HEK293 (cell line): ENCODE results near the gene CELSR1.
A peak's percentile ranks its signal among the peaks of the same experiment; 100 is the strongest.

Source experiments
- BCL11B ChIP-seq: fragments of 450-650 bp; formaldehyde crosslinking; IDR thresholded peaks from 2 replicates; pipeline ENCODE4 v1.5.1; 2016; ENCODE audit warnings: low read depth, missing biosample characterization, missing genetic modification characterization
- BCL6B ChIP-seq: fragments of 450-650 bp; formaldehyde crosslinking; IDR thresholded peaks from 2 replicates; pipeline ENCODE4 v1.5.1; 2017; ENCODE audit warnings: missing biosample characterization, missing genetic modification characterization
- HOXC10 ChIP-seq: sonication (generic); formaldehyde crosslinking; IDR thresholded peaks from 2 replicates; pipeline ENCODE4 v1.8.1; 2023; ENCODE audit warnings: mild to moderate bottlenecking, missing genetic modification reagents
- INSM2 ChIP-seq: fragments of 450-650 bp; formaldehyde crosslinking; IDR thresholded peaks from 2 replicates; pipeline ENCODE4 v1.5.1; 2016; ENCODE audit warnings: missing biosample characterization, missing genetic modification characterization
- KLF1 ChIP-seq: fragments of 450-650 bp; formaldehyde crosslinking; IDR thresholded peaks from 2 replicates; pipeline ENCODE4 v1.5.1; 2016; ENCODE audit warnings: missing biosample characterization, missing genetic modification characterization
- KLF17 ChIP-seq: fragments of 450-650 bp; formaldehyde crosslinking; IDR thresholded peaks from 2 replicates; pipeline ENCODE4 v1.5.1; 2016; ENCODE audit warnings: missing biosample characterization, missing genetic modification characterization
- KLF8 ChIP-seq: fragments of 450-650 bp; formaldehyde crosslinking; IDR thresholded peaks from 2 replicates; pipeline ENCODE4 v1.5.1; 2016; ENCODE audit warnings: missing biosample characterization, missing genetic modification characterization
- MEIS1 ChIP-seq: sonication (generic); formaldehyde crosslinking; IDR thresholded peaks from 2 replicates; pipeline ENCODE4 v1.8.1; 2022; ENCODE audit warnings: missing genetic modification reagents, mild to moderate bottlenecking, borderline replicate concordance
- OVOL3 ChIP-seq: fragments of 450-650 bp; formaldehyde crosslinking; IDR thresholded peaks from 2 replicates; pipeline ENCODE4 v1.5.1; 2016; ENCODE audit warnings: missing biosample characterization, missing genetic modification characterization
- TRIM28 ChIP-seq: IDR thresholded peaks from 2 replicates; pipeline ENCODE4 v1.6.1; 2011; ENCODE audit warnings: low read length, control low read depth, borderline replicate concordance
- ZBTB11 ChIP-seq: fragments of 450-650 bp; formaldehyde crosslinking; conservative IDR thresholded peaks from 2 replicates; pipeline ENCODE4 v1.5.1; 2016; ENCODE audit warnings: low read depth, missing biosample characterization, missing genetic modification characterization
- ZBTB6 ChIP-seq: fragments of 450-650 bp; formaldehyde crosslinking; IDR thresholded peaks from 2 replicates; pipeline ENCODE4 v1.5.1; 2017; ENCODE audit warnings: missing biosample characterization, missing genetic modification characterization
- ZBTB7A ChIP-seq: fragments of 450-650 bp; formaldehyde crosslinking; IDR thresholded peaks from 2 replicates; pipeline ENCODE4 v1.5.1; 2016; ENCODE audit warnings: low read depth, missing biosample characterization, missing genetic modification characterization
- ZFP3 ChIP-seq: fragments of 450-650 bp; formaldehyde crosslinking; IDR thresholded peaks from 2 replicates; pipeline ENCODE4 v1.5.1; 2016; ENCODE audit warnings: low read depth, missing biosample characterization, missing genetic modification characterization
- ZNF10 ChIP-seq: fragments of 450-650 bp; formaldehyde crosslinking; IDR thresholded peaks from 2 replicates; pipeline ENCODE4 v1.5.1; 2017; ENCODE audit warnings: missing biosample characterization, missing genetic modification characterization
- ZNF174 ChIP-seq: fragments of 450-650 bp; formaldehyde crosslinking; IDR thresholded peaks from 2 replicates; pipeline ENCODE4 v1.5.0; 2017; ENCODE audit warnings: missing biosample characterization, mild to moderate bottlenecking, missing genetic modification characterization
- ZNF221 ChIP-seq: fragments of 450-650 bp; formaldehyde crosslinking; IDR thresholded peaks from 2 replicates; pipeline ENCODE4 v1.5.1; 2017; ENCODE audit warnings: missing biosample characterization, missing genetic modification characterization, borderline replicate concordance
- ZNF23 ChIP-seq: fragments of 450-650 bp; formaldehyde crosslinking; IDR thresholded peaks from 2 replicates; pipeline ENCODE4 v1.5.1; 2016; ENCODE audit warnings: missing biosample characterization, missing genetic modification characterization, borderline replicate concordance
- ZNF292 ChIP-seq: fragments of 450-650 bp; formaldehyde crosslinking; IDR thresholded peaks from 2 replicates; pipeline ENCODE4 v1.5.1; 2016; ENCODE audit warnings: low read depth, missing biosample characterization, missing genetic modification characterization, borderline replicate concordance
- ZNF302 ChIP-seq: fragments of 450-650 bp; formaldehyde crosslinking; IDR thresholded peaks from 2 replicates; pipeline ENCODE4 v1.5.1; 2016; ENCODE audit warnings: missing biosample characterization, missing genetic modification characterization, low read depth
- ZNF335 ChIP-seq: fragments of 450-650 bp; formaldehyde crosslinking; conservative IDR thresholded peaks from 2 replicates; pipeline ENCODE4 v1.5.1; 2016; ENCODE audit warnings: missing biosample characterization, missing genetic modification characterization
- ZNF48 ChIP-seq: fragments of 450-650 bp; formaldehyde crosslinking; IDR thresholded peaks from 2 replicates; pipeline ENCODE4 v1.5.1; 2016; ENCODE audit warnings: missing biosample characterization, missing genetic modification characterization
- ZNF514 ChIP-seq: fragments of 450-650 bp; formaldehyde crosslinking; IDR thresholded peaks from 2 replicates; pipeline ENCODE4 v1.5.1; 2016; ENCODE audit warnings: missing biosample characterization, missing genetic modification characterization
- ZNF660 ChIP-seq: fragments of 450-650 bp; IDR thresholded peaks from 2 replicates; pipeline ENCODE4 v1.5.1; 2018; ENCODE audit warnings: missing biosample characterization, mild to moderate bottlenecking, missing genetic modification characterization
- ZNF747 ChIP-seq: fragments of 450-650 bp; formaldehyde crosslinking; IDR thresholded peaks from 2 replicates; pipeline ENCODE4 v1.5.1; 2016; ENCODE audit warnings: missing biosample characterization, missing genetic modification characterization
- ZNF776 ChIP-seq: fragments of 450-650 bp; formaldehyde crosslinking; IDR thresholded peaks from 2 replicates; pipeline ENCODE4 v1.5.0; 2017; ENCODE audit warnings: missing biosample characterization, missing genetic modification characterization, borderline replicate concordance
- ZNF843 ChIP-seq: fragments of 450-650 bp; formaldehyde crosslinking; IDR thresholded peaks from 2 replicates; pipeline ENCODE4 v1.5.1; 2016; ENCODE audit warnings: missing biosample characterization, missing genetic modification characterization
- ZXDB ChIP-seq: fragments of 450-650 bp; formaldehyde crosslinking; IDR thresholded peaks from 2 replicates; pipeline ENCODE4 v1.5.1; 2016; ENCODE audit warnings: missing biosample characterization, missing genetic modification characterization

CELSR1 gene

GRCh38 chr22:46528121-46528610 lies 9.3 kb downstream of the CELSR1 start (continued):
- TF ChIP-seq ZFP3 (tag by site-specific recombination) (no peak), KLF17 (0 out of 2 replicates have a peak, but pooled peaks have one; percentile 45), OVOL3 (tag by site-specific recombination) (no peak), ZBTB11 (no peak), KLF1 (tag by site-specific recombination) (no peak), ZNF23 (no peak), HOXC10 (CRISPR knock-in tag) (no peak), TRIM28 (peak; percentile 86), ZNF335 (tag by site-specific recombination) (no peak), ZNF292 (tag by site-specific recombination) (no peak), BCL6B (tag by site-specific recombination) (no peak), ZNF747 (no peak), ZNF843 (tag by site-specific recombination) (no peak), BCL11B (tag by site-specific recombination) (no peak), ZXDB (tag by site-specific recombination) (0 out of 2 replicates have a peak, but pooled peaks have one; percentile 53), ZNF10 (tag by site-specific recombination) (no peak), ZNF660 (tag by site-specific recombination) (no peak), ZNF302 (tag by site-specific recombination) (no peak), ZBTB6 (tag by site-specific recombination) (0 out of 2 replicates have a peak, but pooled peaks have one; percentile 6), MEIS1 (CRISPR knock-in tag) (no peak), ZBTB7A (tag by site-specific recombination) (no peak), ZNF48 (tag by site-specific recombination) (no peak), ZNF174 (tag by site-specific recombination) (no peak), KLF8 (tag by site-specific recombination) (no peak), INSM2 (tag by site-specific recombination) (peak; percentile 90), ZNF221 (tag by site-specific recombination) (no peak), ZNF776 (tag by site-specific recombination) (no peak), ZNF514 (tag by site-specific recombination) (no peak)
